Ovary (tissue), 9 donors: ENCODE data around the gene TAF1D. TPM values are rescaled to one million over a fixed set of nuclear protein-coding genes. Genes with fewer than 3 reads are reported as not detected.

ENCODE experiments used
- DNase-seq, 5 donors: peaks; one replicate each; pipeline ENCODE4 v3.0.0-alpha.2; 2019 to 2020
- H3K27ac ChIP-seq, 2 donors: fragments of 200-600 bp; one replicate each; pipeline versions ENCODE4 v1.5.1 to v1.8.0; 2019 to 2022
- H3K27me3 ChIP-seq: fragments of 200-600 bp; one replicate; pipeline ENCODE4 v1.8.0; 2022
- H3K36me3 ChIP-seq: fragments of 200-600 bp; sonication (generic); one replicate; pipeline ENCODE4 v1.5.1; 2019
- H3K4me1 ChIP-seq: one replicate; pipeline ENCODE4 v1.8.1; 2013; ENCODE audit warnings: mild to moderate bottlenecking, moderate library complexity; ENCODE audit not compliant: insufficient read depth
- H3K4me3 ChIP-seq: fragments of 200-600 bp; sonication (generic); one replicate; pipeline ENCODE4 v1.5.1; 2017
- H3K9me3 ChIP-seq, 2 donors: fragments of 200-600 bp in 1 of 2; sonication (generic) in 1 of 2; one replicate each; pipeline versions ENCODE4 v1.5.1 to v1.8.1; 2013 to 2019; ENCODE audit warnings: mild to moderate bottlenecking in 1 of 2, moderate library complexity in 1 of 2
- EP300 ChIP-seq: sonication (generic); formaldehyde crosslinking; IDR thresholded peaks from one replicate; pipeline ENCODE4 v1.6.1; 2017; ENCODE audit warnings: antibody characterized with exemption
- POLR2A ChIP-seq: fragments of 450-650 bp; IDR thresholded peaks from one replicate; pipeline ENCODE4 v1.6.1; 2017; ENCODE audit warnings: antibody characterized with exemption, mild to moderate bottlenecking, moderate library complexity
- WGBS, 3 donors: extraction: QIAGEN DNeasy Blood & Tissue Kit in 1 of 3; methylation state at CpG; one replicate each; pipeline versions ENCODE4 v1.1.5 to v1.1.7; 2013 to 2017; 5-methylcytosine and 5-hydroxymethylcytosine counted together
- intact Hi-C, 4 donors: fragments of 100-400 bp; cut with DNase I; formaldehyde crosslinking; loops; one replicate each; pipeline versions ENCODE4 v1.11.0 to v1.15.1; 2022 to 2023
- polyA plus RNA-seq, 2 donors: library from polyadenylated mRNA; stranded (reverse); fragments of 200-250 nt in 1 of 2; fragments of 350-450 nt in 1 of 2; fragmentation: Illumina TruSeq in 1 of 2; extraction: RNeasy Lipid Tissue Mini Kit (QIAGEN cat#74804) in 1 of 2; gene quantifications; one replicate each; pipeline ENCODE4 v1.2.3, GENCODE V29; 2013 to 2014
- total RNA-seq, 7 donors: library from RNA; depleted of rRNA in 2 of 7; stranded (reverse); fragments of >200 nt in 2 of 7; fragmentation: NEBNext Ultra II Directional in 3 of 7; extraction: Animal tissue kit (Norgen Biotek cat#: 25700) in 3 of 7; gene quantifications; one replicate each; pipeline versions ENCODE4 v1.1.0 to v1.2.4, GENCODE V29; 2016 to 2023
- TF ChIP-seq, protein P1 (sequence below), 3 donors: fragments of 450-650 bp in 2 of 3; fragments of 200-600 bp in 1 of 3; IDR thresholded peaks; one replicate each; pipeline versions ENCODE4 v1.5.1 to v1.8.0; 2016 to 2022; ENCODE audit warnings: antibody characterized with exemption in 3 of 3, mild to moderate bottlenecking in 1 of 3
- donor health status: DM: no; HTN: no; CAD: no; lungs with moderate emphysema.
- donor health status: DM: no; HTN: no; CAD: no.
- donor health status: Bipolar disorder and iron deficiency.
- donor health status: DM: yes; HTN: yes; CAD: no.
- donor health status: DM: no; HTN: no; CAD: no.
- donor health status: DM: yes; HTN: yes; CAD: no.

The TAF1D gene
- total and polyA plus RNA-seq, 9 donors = 73.7 to 155 (median 107) TPM

DNA sequence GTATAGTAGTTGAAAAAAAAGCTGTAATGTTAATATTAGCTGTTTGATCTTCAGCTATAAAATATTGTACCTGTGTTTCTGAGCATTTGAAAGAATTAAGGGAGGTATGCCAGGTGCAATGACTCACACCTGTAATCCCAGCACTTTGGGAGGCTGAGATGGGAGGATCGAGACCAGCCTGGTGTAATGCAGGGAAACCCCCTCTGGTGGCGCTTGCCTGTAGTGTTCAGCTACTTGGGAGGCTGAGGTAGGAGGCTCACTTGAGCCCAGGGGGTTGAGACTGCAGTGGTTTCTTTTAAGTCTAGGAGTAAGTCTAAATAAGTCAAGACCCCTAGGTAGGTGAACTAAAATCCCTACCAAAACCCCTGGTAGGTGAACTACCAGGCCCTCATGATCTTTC, 37.1 kb downstream of the TAF1D start:
- no peaks in the 10 kb centered on the region for H3K9me3 ChIP-seq
- no peak for DNase-seq
- H3K27ac ChIP-seq = no peak overlapping the region
- H3K27me3 ChIP-seq = no peaks in the 10 kb centered on the region
- no peaks in the 10 kb centered on the region for H3K36me3 ChIP-seq
- H3K4me3 ChIP-seq = no peak overlapping the region
- no peaks in the 10 kb centered on the region for H3K4me1 ChIP-seq
- WGBS, 3 donors = 96 to 98% (median 98%) methylated on average over 2 of the region's 2 CpGs
- TF ChIP-seq EP300 (no peak), POLR2A (no peak)
- TF ChIP-seq, protein P1, sequence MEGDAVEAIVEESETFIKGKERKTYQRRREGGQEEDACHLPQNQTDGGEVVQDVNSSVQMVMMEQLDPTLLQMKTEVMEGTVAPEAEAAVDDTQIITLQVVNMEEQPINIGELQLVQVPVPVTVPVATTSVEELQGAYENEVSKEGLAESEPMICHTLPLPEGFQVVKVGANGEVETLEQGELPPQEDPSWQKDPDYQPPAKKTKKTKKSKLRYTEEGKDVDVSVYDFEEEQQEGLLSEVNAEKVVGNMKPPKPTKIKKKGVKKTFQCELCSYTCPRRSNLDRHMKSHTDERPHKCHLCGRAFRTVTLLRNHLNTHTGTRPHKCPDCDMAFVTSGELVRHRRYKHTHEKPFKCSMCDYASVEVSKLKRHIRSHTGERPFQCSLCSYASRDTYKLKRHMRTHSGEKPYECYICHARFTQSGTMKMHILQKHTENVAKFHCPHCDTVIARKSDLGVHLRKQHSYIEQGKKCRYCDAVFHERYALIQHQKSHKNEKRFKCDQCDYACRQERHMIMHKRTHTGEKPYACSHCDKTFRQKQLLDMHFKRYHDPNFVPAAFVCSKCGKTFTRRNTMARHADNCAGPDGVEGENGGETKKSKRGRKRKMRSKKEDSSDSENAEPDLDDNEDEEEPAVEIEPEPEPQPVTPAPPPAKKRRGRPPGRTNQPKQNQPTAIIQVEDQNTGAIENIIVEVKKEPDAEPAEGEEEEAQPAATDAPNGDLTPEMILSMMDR (IDR thresholded peaks at IDR 0.05) = no peak
- intact Hi-C loops = no loop called here

DNA sequence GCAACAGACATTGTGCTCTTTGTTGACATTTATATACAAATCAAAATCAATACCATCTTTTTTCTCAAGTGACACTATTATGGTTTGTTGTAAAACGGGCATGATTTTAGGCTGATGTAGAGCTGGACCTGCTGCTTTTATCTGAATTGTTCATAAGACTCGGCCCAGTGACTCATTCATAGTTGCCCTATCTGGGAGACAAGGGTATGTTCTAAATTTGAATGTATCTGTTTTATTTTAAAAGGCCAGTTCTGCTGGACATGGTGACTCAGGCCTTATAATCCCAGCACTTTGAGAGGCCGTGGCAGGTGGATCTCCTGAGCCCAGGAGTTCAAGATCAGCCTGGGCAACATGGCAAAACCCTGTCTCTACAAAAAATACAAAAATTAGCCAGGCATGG, 40.5 kb downstream of the TAF1D start:
- DNase-seq = no peak
- TF ChIP-seq POLR2A = no peak
- TF ChIP-seq, protein P1 (IDR thresholded peaks at IDR 0.05) = no peak
- no peak for TF ChIP-seq EP300
- no peaks in the 10 kb centered on the region for H3K27me3 ChIP-seq
- WGBS, 3 donors = 70 to 84% (median 83%) methylated on average over 3 of the region's 3 CpGs
- H3K4me1 ChIP-seq = no peaks in the 10 kb centered on the region
- H3K27ac ChIP-seq = no peak overlapping the region
- no peaks in the 10 kb centered on the region for H3K9me3 ChIP-seq
- no peaks in the 10 kb centered on the region for H3K36me3 ChIP-seq
- intact Hi-C loops = no loop called here
- H3K4me3 ChIP-seq = no peak overlapping the region

DNA sequence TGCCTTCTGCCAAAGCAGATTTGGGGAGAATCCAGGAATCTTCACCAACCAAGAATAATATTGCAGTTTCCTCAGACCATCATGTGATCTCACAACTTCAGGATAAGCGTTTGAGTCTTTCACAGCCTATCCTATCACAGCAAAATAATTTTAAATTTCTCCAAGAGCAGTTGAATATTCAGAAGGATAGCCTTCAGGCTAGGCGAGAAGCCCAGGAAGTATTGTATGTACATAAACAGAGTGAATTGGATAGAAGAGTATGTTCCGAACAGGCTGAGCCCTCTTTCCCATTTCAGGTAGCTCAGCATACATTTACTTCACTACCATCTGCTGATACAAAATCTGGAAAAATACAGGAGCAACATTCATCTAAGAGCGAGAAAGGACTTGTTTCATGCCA, 43.7 kb downstream of the TAF1D start:
- TF ChIP-seq EP300 = no peak
- TF ChIP-seq, protein P1 (IDR thresholded peaks at IDR 0.05) = no peak
- TF ChIP-seq POLR2A = no peak
- 94 to 97% (median 94%) methylated on average over 4 of the region's 4 CpGs for WGBS, 3 donors
- no peaks in the 10 kb centered on the region for H3K9me3 ChIP-seq
- H3K4me1 ChIP-seq = no peaks in the 10 kb centered on the region
- no peak overlapping the region for H3K4me3 ChIP-seq
- H3K27me3 ChIP-seq = no peaks in the 10 kb centered on the region
- H3K36me3 ChIP-seq = no peaks in the 10 kb centered on the region
- no peak overlapping the region for H3K27ac ChIP-seq
- intact Hi-C loops = no loop called here
- DNase-seq = no peak

DNA sequence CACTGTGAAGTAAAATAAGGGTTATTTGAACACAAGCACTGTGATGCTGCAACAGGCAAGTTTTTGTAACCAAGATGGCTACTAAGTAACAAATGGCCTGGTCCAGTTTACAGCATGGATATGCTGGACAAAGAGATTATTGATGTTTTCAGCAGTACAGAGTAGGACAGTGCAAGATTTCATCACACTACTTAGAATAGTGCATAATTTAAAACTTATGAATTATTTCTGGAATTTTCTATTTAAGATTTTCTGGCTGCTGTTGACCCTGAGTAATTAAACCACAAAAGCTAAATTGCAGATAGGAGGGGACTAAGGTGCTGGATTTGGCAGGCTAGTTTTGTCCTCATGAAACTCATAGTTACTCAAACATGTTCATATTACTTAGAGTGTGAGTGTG, 46.7 kb downstream of the TAF1D start:
- Histone ChIP-seq H3K9me3 (no peaks in the 10 kb centered on the region), H3K36me3 (no peaks in the 10 kb centered on the region), H3K27ac (no peak overlapping the region), H3K4me3 (no peak overlapping the region), H3K27me3 (no peaks in the 10 kb centered on the region), H3K4me1 (no peaks in the 10 kb centered on the region)
- intact Hi-C loops = no loop called here
- TF ChIP-seq, protein P1 (IDR thresholded peaks at IDR 0.05) = no peak
- no peak for TF ChIP-seq POLR2A
- TF ChIP-seq EP300 = no peak
- no peak for DNase-seq

DNA sequence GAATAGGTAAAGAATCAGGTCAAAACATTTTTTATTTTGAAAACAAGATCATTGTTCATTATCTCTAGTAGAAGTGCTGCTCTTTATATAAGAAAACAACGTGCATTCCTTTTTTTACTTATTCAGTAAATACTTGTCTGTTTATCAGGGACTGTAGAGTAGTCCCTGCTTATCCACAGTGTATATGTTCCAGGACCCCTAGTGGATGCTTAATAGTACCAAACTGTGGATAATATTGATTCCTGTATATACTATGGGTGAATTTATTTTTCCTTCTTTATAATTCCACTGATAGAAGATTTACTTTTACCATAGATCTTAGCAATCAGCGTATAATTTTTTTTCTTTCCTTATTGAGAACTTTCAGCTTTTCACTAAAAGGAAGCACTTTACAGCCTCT, 47.2 kb downstream of the TAF1D start:
- Histone ChIP-seq H3K4me3 (no peak overlapping the region), H3K9me3 (no peaks in the 10 kb centered on the region), H3K27ac (no peak overlapping the region), H3K36me3 (no peaks in the 10 kb centered on the region), H3K27me3 (no peaks in the 10 kb centered on the region), H3K4me1 (no peaks in the 10 kb centered on the region)
- WGBS, 3 donors = 63 to 76% (median 73%) methylated on average over 2 of the region's 2 CpGs
- intact Hi-C loops = no loop called here
- TF ChIP-seq, protein P1 (IDR thresholded peaks at IDR 0.05) = no peak
- no peak for DNase-seq
